Esophagus muscularis mucosa (tissue), 4 donors: ENCODE data around the gene ZFYVE28. TPM values are rescaled to one million over a fixed set of nuclear protein-coding genes. Genes with fewer than 3 reads are reported as not detected.

Experiments
- DNase-seq: peaks from one replicate; pipeline ENCODE4 v3.0.0-alpha.2; 2017; ENCODE audit errors: extremely low spot score
- H3K27ac ChIP-seq, 4 donors: fragments of 200-600 bp; sonication (generic); replicated peaks in 1 of 4; 1 replicate in 3 of 4; 2 replicates in 1 of 4; pipeline ENCODE4 v1.5.1; 2016 to 2019; ENCODE audit warnings: mild to moderate bottlenecking in 1 of 4
- H3K27me3 ChIP-seq, 4 donors: fragments of 200-600 bp; sonication (generic); one replicate each; pipeline versions ENCODE4 v1.5.1 to v1.6.0; 2016 to 2019
- H3K36me3 ChIP-seq, 4 donors: fragments of 200-600 bp; sonication (generic); one replicate each; pipeline ENCODE4 v1.5.1; 2016 to 2019
- H3K4me1 ChIP-seq, 4 donors: fragments of 200-600 bp; sonication (generic); one replicate each; pipeline ENCODE4 v1.5.1; 2016 to 2019
- H3K4me3 ChIP-seq, 4 donors: fragments of 200-600 bp; sonication (generic); 1 replicate in 2 of 4; 2 replicates in 2 of 4; pipeline ENCODE4 v1.5.1; 2016 to 2019; ENCODE audit warnings: mild to moderate bottlenecking in 4 of 4, moderate library complexity in 1 of 4
- H3K9me3 ChIP-seq, 4 donors: fragments of 200-600 bp; sonication (generic); 1 replicate in 3 of 4; 2 replicates in 1 of 4; pipeline ENCODE4 v1.5.1; 2016 to 2019
- EP300 ChIP-seq: sonication (generic); formaldehyde crosslinking; IDR thresholded peaks from one replicate; pipeline ENCODE4 v1.6.1; 2017; ENCODE audit warnings: antibody characterized with exemption
- POLR2A ChIP-seq: fragments of 450-650 bp; IDR thresholded peaks from one replicate; pipeline ENCODE4 v1.6.1; 2017; ENCODE audit warnings: antibody characterized with exemption, moderate library complexity, mild to moderate bottlenecking, low read depth
- POLR2AphosphoS5 ChIP-seq, 2 donors: sonication (generic); formaldehyde crosslinking; IDR thresholded peaks; one replicate each; pipeline ENCODE4 v1.6.1; 2017; ENCODE audit warnings: antibody characterized with exemption in 2 of 2
- WGBS: methylation state at CpG from one replicate; pipeline ENCODE4 v1.1.5; 2018; 5-methylcytosine and 5-hydroxymethylcytosine counted together
- intact Hi-C: fragments of 100-400 bp; cut with DNase I; formaldehyde crosslinking; loops from one replicate; pipeline ENCODE4 v1.15.1; 2023
- total RNA-seq, 4 donors: library from RNA; depleted of rRNA; stranded (reverse); fragments of >200 nt; gene quantifications; one replicate each; pipeline versions ENCODE4 v1.1.0 to v1.2.1, GENCODE V29; 2016
- TF ChIP-seq, protein P1 (sequence below), 3 experiments: fragments of 200-600 bp in 2 of 3; fragments of 450-650 bp in 1 of 3; sonication (generic) in 2 of 3; IDR thresholded peaks; one replicate each; pipeline ENCODE4 v1.5.1; 2017 to 2019; ENCODE audit warnings: antibody characterized with exemption in 3 of 3, mild to moderate bottlenecking in 2 of 3, moderate library complexity in 1 of 3

ZFYVE28 gene
- total RNA-seq, 4 donors from 2014 or later = 4.5 to 13.4 (median 8.4) TPM

DNA sequence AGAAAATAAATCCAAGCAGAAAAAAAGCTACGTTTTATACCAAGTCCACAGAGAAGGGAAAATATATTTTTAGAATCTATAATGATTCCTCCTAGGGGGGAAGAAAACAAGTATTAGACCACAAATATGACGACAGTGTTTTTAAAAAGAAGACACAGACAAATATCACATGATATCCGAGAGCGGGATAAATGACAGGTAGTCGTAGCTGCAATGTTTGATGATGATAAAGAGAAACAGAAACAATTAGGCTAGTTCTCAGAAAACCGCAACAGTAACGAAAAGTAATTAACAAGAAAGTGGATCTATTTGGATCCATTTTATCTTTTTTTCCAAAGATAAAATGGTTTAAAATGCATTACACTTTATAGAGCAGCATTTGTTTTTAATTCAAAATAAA, 177.4 kb downstream of the ZFYVE28 start:
- WGBS = 8% methylated on average over 7 of the region's 7 CpGs
- intact Hi-C loops = loop anchor here (5.0 kb wide), 2 partner anchors 176 to 221 kb away; partner anchors contain the start of genes CFAP99 and ZFYVE28
- Histone ChIP-seq H3K4me3 (peak overlapping the region; percentile 75 to 94 (median 84)), H3K36me3 (peaks cover 0 to 20% (median 7%) of the 10 kb centered on the region in 4 donors), H3K4me1 (peaks cover 51 to 87% (median 81%) of the 10 kb centered on the region in 4 donors), H3K27ac (peak overlapping the region in 3 of 4 donors; percentile 77 to 89 (median 80)), H3K9me3 (no peaks in the 10 kb centered on the region), H3K27me3 (no peaks in the 10 kb centered on the region)
- no peak for DNase-seq
- TF ChIP-seq POLR2A = no peak
- TF ChIP-seq, protein P1, sequence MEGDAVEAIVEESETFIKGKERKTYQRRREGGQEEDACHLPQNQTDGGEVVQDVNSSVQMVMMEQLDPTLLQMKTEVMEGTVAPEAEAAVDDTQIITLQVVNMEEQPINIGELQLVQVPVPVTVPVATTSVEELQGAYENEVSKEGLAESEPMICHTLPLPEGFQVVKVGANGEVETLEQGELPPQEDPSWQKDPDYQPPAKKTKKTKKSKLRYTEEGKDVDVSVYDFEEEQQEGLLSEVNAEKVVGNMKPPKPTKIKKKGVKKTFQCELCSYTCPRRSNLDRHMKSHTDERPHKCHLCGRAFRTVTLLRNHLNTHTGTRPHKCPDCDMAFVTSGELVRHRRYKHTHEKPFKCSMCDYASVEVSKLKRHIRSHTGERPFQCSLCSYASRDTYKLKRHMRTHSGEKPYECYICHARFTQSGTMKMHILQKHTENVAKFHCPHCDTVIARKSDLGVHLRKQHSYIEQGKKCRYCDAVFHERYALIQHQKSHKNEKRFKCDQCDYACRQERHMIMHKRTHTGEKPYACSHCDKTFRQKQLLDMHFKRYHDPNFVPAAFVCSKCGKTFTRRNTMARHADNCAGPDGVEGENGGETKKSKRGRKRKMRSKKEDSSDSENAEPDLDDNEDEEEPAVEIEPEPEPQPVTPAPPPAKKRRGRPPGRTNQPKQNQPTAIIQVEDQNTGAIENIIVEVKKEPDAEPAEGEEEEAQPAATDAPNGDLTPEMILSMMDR (IDR thresholded peaks at IDR 0.05) = no peak
- TF ChIP-seq EP300 = no peak
- no peak for TF ChIP-seq POLR2AphosphoS5 (IDR thresholded peaks at IDR 0.05)

DNA sequence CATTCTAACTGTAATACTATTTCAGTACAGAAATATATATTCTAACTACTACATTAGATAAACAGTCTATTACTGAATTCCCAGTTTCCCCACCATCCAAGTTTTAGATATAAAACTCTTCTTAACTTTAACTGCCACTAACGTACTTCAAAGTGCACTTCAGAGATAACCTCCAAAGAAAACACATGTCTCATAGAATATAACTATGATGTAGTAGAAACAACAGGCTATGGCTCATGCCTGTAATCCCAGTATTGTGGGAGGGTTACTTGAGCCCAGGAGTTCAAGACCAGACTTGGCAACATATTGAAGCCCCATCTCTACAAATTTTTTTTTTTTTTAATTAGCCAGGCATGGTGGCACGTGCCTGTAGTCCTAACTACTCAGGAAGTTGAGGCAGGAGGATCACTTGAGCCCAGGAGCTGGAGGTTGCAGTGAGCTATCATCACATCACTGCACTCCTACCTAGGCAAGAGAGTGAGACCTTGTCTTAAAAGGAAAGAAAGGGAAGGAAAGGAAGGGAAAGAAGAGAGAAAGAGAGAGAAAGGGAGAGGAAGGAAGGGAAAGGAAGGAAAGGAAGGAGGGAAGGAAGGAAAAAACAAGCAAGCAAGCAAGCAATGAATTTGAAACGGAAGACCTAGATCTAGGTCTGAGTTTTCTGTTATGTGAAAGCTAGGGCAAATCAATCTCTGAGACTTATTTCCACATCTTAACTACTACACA, 181.3 kb downstream of the ZFYVE28 start:
- Histone ChIP-seq H3K9me3 (no peaks in the 10 kb centered on the region), H3K27ac (no peak overlapping the region), H3K4me1 (peaks cover 32 to 50% (median 46%) of the 10 kb centered on the region in 4 donors), H3K36me3 (peaks cover 0 to 45% (median 27%) of the 10 kb centered on the region in 4 donors), H3K27me3 (no peaks in the 10 kb centered on the region), H3K4me3 (no peak overlapping the region)
- 47% methylated on average over 3 of the region's 3 CpGs for WGBS
- no peak for DNase-seq
- TF ChIP-seq, protein P1 (IDR thresholded peaks at IDR 0.05) = no peak
- TF ChIP-seq POLR2AphosphoS5 (IDR thresholded peaks at IDR 0.05) = no peak
- no peak for TF ChIP-seq POLR2A
- no peak for TF ChIP-seq EP300
- intact Hi-C loops = no loop called here

DNA sequence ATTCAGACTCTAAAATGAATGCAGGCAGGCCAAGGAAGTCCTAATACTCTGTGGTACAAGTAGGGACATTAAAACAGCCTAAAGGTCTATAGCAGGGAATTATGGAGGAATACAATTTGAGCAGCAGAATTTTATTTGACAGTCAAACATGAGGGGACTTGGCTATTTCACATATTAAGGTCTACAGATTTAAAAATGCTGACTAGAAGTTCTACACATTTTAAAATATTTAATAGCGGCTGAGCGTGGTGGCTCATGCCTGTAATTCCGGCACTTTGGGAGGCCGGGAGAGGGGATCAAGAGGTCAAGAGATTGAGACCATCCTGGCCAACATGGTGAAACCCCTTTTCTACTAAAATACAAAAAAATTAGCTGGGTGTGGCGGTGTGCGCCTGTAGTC, 187.4 kb downstream of the ZFYVE28 start:
- Histone ChIP-seq H3K27me3 (no peaks in the 10 kb centered on the region), H3K4me3 (no peak overlapping the region), H3K4me1 (no peaks in the 10 kb centered on the region), H3K36me3 (peaks cover 0 to 47% (median 33%) of the 10 kb centered on the region in 4 donors), H3K9me3 (no peaks in the 10 kb centered on the region), H3K27ac (no peak overlapping the region)
- intact Hi-C loops = no loop called here
- DNase-seq = no peak
- 96% methylated on average over 6 of the region's 6 CpGs for WGBS
- TF ChIP-seq EP300 (no peak), POLR2AphosphoS5 (IDR thresholded peaks at IDR 0.05) (no peak), POLR2A (no peak)
- TF ChIP-seq, protein P1 (IDR thresholded peaks at IDR 0.05) = no peak

DNA sequence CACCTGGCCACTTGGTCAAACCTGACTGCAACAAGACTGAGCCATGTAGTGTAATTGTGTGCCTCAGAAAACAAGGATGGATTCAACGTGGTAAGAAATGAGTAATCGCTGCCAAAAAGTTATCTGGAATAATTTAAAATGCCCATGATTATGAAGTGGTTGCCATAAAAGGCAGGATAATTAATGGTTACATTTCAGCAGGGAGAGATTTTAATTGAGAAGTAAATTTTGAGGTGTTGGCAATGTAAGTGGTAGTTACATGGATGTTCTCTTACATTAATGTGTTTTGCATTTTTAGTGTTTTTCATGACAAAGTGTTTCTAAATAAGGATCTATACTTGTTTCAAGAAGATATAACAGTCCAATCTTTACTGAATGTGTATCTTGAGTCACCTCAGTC, 192.2 kb downstream of the ZFYVE28 start:
- Histone ChIP-seq H3K36me3 (peaks cover 0 to 39% (median 20%) of the 10 kb centered on the region in 4 donors), H3K4me1 (no peaks in the 10 kb centered on the region), H3K4me3 (no peak overlapping the region), H3K27me3 (no peaks in the 10 kb centered on the region), H3K27ac (no peak overlapping the region), H3K9me3 (no peaks in the 10 kb centered on the region)
- no peak for DNase-seq
- 82% methylated on average over 2 of the region's 2 CpGs for WGBS
- intact Hi-C loops = no loop called here
- TF ChIP-seq, protein P1 (IDR thresholded peaks at IDR 0.05) = no peak
- TF ChIP-seq POLR2A = no peak
- TF ChIP-seq POLR2AphosphoS5 (IDR thresholded peaks at IDR 0.05) = no peak
- TF ChIP-seq EP300 = no peak
